GM19463 (cell line): ENCODE data around the gene FMNL2.

Experiments
- ATAC-seq: cut with Tn5 transposase; IDR thresholded peaks from one replicate; pipeline ENCODE4 v1.9.1; 2021; ENCODE audit warnings: mild to moderate bottlenecking, moderate library complexity; ENCODE audit not compliant: unreplicated experiment

The FMNL2 gene

DNA sequence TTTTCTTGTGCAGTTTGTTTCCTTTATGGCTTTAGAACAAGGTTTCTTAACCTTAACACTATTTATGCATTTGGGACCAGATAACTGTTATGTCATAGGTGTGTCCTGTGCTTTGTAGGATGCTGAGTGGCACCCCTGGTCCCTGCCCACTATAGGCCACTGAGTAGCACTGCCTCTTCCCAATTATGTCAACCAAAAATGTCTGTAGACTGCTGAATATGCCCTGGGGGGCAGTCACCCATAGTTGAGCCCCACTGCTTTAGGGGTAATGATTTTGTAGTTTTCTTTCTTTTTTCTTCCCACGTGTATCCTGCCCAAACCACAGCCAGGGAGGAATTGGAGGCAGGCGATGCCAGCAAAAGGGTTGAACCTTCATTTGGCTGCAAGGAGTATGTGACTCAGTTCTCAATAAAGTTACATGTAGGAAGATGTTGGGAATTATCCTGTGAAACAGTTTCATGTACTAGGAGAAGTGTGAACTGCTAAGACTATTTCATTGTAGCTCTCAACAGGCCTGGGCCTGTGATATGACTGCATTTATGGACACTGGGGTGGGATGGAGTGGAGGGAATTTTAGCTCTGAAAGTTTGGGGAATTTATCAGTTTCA lies 65.7 kb downstream of the FMNL2 start:
- no peak for ATAC-seq

DNA sequence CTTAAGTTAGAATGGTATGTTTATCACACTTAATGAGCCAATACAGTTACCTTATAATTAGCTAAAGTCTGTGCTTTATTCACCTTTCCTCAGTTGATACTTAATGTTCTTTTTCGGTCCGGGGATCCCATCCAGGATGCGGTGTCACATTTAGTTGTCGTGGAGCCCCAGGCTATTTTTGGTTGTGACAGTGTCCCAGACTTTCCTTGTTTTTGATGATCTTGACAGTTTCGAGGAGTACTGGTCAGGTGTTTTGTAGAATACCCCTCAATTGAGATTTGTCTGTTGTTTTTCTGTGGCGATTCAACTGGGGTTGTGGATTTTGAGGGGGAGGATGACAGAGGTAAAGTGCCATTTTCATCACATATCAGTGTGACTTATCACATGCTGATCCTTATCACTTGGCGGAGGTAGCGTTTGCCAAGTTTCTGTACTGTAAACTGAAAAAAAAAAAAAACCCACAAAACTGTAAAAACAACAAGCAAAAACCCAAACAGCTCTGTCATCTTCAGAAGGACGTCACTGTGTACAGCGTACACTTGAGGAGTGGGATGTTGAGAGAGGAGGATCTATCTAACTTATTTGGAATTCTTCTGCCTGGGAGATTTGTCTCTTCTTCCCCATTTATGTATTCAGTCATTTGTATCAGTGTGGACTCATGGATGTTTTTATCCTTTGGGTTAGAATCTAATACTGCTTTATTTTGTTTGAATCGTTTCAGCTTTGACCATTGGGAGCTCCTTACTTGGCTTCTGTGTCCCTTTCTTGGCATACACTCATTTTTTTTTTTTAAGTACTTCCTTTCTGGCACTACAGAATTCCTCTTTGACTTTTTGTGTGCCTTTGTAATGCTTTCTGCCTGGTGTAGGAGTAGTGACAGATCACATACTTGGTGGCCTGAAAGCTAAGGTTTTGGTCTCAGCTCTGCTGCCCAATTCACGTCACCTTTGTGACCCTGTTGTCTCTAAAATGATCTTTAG lies 68.1 kb downstream of the FMNL2 start:
- ATAC-seq = no peak

GRCh38 chr2:152405206-152406118 lies 70.5 kb downstream of the FMNL2 start:
- ATAC-seq = no peak

DNA sequence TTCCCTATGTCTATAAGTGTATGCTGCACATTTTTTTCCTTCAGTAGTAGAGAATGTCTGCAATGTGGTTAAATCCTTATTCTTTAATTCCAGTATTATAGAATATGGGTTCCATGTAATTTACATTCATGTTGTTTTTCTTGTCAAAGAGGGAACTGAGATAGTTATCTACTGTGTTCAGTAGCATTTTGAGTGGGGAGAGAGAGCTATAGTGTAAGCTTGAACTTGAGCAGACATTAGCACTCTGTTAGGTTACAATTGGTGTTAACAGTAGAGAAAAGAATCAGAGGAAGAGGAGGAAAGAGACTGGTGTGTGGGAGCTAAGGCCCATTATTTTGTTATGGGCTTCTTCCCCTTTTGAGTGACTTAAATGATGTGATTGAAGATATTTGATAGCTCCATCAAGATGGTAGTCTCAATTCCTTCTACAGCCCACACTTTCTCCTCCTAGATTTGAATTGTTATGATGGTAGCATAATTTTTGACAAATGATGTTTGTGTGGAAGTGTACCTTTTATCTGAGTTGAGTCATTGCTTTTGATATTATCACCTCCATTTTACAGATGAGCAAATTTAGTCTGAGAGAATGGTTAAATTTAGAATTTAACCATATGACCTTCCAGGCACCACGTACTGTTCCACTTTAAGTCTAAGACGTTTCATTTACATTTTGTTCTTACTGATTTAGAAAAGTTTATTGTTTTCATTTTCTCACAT lies 71.3 kb downstream of the FMNL2 start:
- no peak for ATAC-seq

GRCh38 chr2:152406836-152407161 lies 71.8 kb downstream of the FMNL2 start:
- ATAC-seq = no peak

- peak; percentile 84 for ATAC-seq
Measured at GRCh38 chr2:152407204-152407721, 72.3 kb downstream of the FMNL2 start.

- ATAC-seq = no peak
Measured at GRCh38 chr2:152407806-152408205, 72.8 kb downstream of the FMNL2 start.

GRCh38 chr2:152408254-152408653 lies 73.3 kb downstream of the FMNL2 start:
- ATAC-seq = no peak

DNA sequence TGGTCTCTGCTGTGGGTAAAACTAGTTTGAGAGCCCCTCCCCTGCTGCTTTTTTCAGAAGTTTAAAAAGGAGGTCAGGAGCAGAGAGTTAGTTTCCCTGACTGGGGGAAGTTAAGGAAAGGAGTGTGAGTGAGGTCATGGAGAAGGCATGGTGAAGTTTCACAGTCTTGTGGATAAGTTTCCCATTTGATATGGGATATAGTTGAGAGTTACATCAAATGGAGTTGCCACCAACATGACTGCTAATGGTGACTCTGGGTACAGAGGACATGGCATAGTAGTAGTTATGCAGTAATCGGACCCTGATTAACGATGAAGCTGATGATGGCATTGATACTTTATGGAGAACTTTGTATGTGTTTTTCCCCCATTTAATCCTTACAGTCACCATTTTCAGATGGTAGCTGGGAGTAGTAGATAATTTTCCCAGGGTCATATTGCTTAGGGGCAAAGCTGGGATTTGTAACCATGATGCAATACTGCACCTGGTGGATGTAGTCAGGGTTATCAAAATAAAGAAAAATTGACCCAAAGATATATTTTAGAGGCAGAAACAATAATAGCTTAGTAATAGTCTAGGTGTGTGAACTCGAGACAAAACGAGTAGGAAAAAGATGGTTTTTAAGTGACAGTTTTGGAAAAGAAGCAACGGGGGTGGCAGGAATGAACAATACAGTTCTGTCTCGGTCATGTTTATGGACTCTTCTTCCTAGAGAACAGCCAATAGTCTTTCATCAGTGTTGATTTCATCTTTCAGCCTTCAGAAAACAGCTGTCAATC lies 74.6 kb downstream of the FMNL2 start:
- no peak for ATAC-seq

- no peak for ATAC-seq
Measured at GRCh38 chr2:152410165-152410597, 75.2 kb downstream of the FMNL2 start.

- ATAC-seq = no peak
Measured at GRCh38 chr2:152411154-152411553, 76.2 kb downstream of the FMNL2 start.

DNA sequence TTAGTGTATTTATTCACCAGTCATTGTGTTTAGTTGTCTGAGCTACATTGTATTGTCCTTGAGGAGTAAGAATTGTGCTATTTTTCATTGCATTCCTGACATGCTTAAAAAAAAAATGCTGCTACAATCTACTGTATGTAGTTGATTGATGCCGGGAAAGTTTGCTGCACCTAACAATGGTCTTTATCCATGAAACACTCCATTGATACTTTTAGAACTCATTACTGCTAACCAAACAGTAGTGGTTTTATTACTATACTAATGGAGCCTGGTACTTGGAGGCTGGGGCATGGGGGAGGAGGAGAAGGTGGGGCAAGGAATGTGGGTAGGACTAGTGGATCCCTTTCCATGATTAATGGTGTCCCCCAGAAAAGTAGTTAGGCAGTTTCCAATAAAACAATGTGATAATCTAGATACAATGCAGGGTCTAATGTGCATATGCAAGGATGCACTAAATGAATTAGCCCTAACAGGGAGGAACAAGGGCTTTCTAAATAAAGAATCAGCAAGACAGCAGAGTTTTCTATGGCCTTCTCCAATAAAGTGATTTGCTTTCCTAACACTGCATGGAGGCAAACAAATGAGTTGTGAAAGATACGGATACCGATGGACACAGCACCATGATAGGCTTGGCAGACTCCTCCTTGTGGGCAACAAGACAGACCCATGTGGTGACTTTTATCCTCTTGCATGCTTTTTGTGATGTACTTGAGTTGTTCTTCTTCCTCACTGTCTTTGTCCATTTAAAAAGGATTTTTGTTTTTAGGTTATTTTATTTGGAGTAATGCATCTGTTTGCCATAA lies 78.5 kb downstream of the FMNL2 start:
- no peak for ATAC-seq

- no peak for ATAC-seq
Measured at GRCh38 chr2:152415231-152415642, 80.3 kb downstream of the FMNL2 start.

DNA sequence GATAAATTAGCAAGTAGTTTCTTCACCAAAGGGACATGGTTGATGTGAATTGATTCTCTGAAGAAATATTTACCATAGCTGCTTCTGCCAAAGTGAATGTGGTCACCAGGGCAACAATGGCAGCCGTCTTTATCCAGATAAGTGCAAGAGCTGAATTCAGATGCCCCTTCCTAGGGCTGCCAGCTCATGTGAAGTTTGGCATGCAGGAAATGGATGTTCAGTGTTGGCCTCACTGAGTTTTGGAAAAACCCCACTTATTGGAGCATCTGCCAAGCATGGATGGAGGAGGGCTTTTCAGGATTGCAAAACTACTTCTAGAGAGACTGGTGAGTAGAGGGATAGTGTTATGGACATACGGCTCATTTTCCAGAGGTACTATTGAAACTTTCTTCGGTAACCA lies 80.8 kb downstream of the FMNL2 start:
- no peak for ATAC-seq

DNA sequence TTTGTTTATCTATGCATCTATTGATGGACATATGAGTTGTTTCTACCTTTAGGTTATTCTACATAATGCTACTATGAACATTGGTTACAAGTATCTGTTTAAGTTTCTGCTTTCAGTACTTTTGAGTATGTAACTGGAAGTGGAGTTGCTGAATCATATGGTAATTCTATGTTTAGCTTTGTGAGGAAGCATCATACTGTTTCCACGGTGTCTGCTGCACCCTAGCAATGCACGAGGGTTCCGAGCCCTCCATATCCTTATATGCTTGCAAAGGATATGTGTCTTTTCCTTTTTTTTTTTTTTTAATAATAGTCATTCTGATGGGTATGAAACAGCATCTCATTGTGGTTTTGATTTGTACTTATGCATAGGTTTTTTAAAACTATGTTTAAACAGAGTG lies 83.7 kb downstream of the FMNL2 start:
- no peak for ATAC-seq

- ATAC-seq = no peak
Measured at GRCh38 chr2:152419944-152420343, 85.0 kb downstream of the FMNL2 start.

- no peak for ATAC-seq
Measured at GRCh38 chr2:152420363-152420762, 85.4 kb downstream of the FMNL2 start.

DNA sequence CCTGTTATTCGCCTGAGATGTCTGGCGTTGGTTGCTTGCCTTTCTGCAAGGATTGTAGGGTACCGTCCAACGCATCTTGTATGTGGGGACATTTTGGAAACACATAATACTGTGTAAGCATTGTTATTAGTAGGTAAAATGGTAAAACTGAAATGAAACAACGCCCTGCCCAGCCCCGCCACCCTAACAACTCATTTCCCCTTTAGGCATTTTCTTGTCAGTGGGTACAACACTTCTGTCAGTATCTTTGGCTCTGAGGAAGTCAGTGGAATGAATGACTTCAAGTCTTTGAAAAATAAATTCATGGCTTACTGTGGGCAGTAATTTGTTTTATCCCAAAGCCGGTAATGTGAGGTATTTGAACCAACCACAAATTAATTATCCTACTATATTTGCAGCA lies 86.0 kb downstream of the FMNL2 start:
- no peak for ATAC-seq
